Dedifferentiated amniotic fluid mesenchymal stem cell (primary cell): ENCODE results near the gene KRT84.

Source experiments
- DNase-seq: peaks from one replicate; pipeline ENCODE4 v3.0.0-alpha.2; 2016; ENCODE audit errors: extremely low spot score

The KRT84 gene

DNA sequence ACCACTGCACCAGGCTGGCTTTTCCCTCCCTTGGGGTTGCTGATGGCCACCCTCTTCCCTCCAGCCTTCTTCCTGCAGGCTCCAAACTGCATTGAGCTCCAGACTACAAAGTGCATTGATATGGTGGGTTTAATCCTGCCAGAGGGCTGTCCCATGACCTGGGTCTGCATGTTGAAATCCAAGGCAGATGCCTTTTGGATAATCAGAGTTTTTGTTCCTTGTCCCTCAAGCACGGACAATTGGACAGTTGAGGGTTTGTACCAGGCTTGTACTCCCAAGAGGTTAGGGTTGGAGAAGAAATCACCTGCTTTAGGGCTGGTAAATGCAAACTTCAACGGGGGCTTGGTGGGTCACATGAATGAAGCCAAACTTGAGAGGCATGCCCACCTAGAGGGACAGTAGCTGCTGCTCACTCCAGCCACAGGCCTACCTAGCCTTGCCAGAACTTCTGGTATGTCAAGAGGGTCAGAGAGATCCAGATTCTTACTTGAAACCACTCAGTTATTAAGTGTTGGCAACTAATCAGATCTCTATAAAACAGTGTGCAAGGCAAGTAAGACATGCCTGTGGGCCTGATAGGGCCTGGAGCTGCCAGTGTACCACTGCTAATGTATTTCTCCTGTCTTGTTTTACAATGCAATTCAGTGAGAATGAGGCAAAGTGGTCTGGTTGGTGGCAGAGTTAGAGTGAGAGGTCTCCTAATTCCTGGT is 42.5 kb downstream of the KRT84 start:
- DNase-seq, result no peak

DNA sequence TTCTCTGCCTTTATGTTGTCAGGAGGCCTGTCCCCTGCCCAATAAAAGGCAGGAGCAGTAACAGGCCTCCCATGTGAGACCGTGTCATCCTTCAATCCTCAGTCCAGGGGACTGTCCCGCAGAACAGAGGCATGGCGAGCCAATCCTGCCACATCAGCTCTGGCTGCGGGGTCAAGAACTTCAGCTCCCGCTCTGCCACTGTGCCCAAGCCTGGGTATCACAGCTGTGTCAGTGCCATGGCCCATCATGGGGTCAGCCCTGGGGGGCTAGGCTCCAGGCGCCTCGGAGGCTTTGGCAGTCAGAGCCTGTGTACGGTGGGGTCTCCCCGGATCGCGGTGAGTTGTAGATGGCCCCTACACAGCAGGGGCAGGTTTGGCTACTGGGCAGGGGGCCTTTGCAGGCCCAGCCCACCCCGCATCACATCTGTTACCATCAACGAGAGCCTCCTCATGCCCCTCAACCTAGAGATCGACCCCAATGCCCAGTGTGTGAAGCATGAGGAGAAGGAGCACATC is 44.3 kb downstream of the KRT84 start:
- no peak for DNase-seq

DNA sequence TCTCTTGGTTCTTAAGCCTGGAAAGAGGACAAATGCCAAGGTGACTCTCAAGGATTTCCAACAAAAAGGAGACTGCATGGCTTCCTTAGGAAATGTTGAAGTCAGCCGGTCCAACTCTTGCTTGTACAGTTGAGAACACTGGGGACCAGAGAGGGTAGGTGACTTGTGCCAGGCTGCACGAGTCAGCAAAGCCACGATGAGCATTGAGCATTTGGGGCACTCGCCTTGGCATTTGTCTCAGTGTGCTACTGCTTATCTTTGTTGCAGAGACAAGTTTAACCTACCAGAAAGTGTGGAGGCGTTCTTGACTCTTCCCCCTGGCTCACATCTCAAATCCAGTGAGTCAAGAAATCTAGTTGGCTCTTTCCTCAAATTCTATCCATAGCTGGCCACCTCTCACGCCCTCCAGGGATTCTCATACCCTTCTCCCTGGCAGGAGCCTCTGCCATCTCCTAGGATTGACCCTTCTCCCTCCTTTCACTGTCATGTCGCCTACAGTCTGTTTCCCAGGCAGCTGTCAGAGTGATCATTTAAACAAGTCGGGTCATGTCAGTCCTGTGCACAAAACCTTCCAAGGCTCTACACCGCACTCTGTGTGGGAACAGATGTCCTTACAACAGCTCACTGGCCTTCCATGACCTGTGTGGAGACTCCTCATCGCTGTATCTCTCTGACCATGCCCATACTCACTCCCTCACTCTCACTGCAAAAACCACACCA is 47.1 kb downstream of the KRT84 start:
- DNase-seq, result no peak

DNA sequence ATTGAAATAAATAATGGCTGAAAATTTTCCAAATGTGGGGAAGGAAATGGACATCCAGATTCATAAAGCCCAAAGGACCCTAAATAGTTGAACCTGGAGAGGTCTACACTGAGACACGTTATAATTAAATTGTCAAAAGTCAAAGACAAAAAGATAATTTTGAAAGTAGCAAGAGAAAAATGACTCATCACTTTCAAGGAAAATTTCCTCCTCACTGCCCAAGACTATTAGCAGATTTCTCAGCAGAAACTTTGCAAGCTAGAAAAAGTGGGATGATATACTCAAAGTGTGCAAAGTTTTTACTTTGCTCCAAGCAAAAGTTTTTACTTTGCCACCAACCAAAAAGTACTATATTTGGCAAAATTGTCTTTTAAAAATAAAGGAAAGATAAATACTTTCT is 48.4 kb downstream of the KRT84 start:
- no peak for DNase-seq

DNA sequence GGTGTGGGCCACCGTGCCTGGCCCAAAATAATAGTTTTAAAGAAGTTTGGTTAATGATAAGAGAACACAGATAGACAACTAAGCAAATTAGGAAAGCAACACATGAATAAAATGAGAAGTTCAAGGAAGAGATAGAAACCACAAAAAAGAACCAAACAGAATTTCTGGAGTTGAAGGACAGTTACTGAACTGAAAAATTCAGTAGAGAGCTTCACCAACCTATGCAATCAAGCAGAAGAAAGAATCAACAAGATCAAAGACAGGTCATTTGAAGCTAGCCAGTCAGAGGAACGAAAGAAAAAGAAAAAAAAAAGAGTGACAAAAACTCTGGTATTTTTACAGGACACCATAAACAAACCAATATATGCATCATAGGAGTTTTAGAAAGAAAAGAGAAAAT is 48.8 kb downstream of the KRT84 start:
- DNase-seq, result no peak

DNA sequence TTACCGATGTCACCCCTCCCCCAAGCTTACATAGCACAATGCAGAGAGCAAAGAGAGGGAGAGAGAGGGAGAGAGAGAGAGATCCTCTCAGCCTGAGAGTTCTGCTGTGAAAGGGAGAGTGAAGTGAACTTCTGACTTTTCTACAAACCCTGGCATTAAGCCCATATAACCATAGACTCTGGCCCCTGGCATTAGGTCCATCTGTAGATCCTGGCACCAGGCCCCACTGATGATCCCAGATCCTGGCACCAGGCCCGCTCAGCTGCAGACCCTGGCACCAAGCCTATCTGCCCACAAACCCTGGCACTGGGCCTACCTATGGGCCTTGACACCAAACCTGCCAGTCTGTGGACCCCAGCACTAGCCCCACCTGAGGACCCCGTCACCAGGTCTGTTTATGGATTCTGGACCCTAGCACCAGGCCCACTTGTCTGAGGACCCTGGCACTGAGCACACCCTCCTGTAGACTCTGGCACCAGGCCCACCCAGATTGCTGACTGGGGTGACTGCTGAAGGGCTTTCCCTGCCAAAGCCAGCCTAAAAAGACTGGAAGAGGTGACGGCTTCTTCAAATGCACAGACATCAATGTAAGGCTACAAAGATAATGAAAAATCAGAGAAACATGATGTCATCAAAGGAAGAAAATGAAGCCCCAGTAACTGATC is 49.7 kb downstream of the KRT84 start:
- no peak for DNase-seq

DNA sequence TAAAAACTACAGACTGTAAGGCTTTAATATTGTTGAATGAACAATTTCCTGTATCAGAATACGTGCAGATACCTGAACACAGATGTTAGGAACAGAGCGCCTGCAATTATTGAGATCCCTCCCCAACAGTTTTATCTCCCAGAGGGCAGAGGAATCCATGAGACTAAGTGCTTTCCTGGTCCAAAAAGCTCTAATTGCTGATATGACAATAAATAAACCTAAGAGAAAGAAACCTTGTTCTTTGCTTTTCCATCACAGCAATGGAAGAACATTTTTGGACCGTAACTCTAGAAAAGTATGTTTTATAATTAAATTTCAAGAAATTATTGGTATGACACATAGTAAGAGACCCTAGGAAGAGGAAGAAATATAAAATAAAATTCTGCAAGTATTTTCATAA is 51.3 kb downstream of the KRT84 start:
- no peak for DNase-seq

DNA sequence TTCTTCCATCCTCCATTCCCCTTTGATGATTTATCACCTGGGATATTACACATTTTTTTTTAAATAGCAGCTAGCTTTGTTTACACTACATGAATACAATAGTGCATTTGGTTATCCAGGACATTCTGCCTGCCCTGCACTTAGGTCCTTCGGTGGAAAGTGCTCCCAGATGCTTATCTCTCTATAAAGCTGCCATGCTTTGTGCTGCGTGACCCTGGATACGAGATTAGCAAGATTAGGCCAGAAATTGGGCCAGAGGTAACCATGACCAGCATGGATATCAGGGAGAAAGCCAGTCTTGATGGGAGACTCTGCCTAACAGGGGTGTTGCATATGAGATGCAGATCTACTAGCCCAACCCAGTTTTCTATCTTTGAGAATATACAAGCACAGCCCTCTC is 52.1 kb downstream of the KRT84 start:
- no peak for DNase-seq

DNA sequence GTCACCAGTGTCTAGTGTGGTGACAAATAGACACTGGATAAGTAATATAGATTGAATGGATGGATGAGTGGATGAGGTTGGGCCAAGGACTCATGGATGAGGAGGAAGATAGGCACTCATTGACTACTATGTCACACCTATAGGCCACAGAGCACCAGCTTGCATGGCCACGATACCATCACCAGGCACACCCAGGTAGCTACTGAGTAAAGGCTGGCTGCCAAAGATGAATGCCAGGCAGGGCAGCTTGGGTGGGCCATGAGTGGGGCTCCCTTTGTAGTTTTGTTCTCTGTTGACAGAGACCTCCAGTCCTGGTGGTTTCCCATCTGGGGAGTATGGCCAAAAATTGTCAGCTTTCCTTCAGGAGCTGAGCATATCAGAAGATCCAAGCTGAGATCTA is 53.1 kb downstream of the KRT84 start:
- no peak for DNase-seq

DNA sequence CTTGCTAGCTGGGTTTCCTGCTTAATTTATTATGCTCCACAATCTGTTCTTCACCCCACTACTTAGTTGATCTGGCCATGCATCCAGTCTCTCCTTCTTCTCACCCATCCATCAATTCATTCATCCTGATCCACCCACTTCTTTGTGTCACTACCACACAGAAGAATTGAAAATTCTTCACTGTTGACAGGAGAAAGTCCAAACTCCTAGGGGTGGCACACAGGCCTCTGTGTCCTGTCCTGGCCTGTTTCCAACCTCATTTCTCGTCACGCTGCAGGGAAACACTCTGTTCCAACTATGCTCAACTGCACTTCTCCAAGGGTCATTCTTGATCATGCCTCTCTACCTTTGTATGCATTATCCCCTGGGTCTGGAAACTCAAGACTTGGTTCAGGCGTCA is 53.6 kb downstream of the KRT84 start:
- DNase-seq, result no peak

DNA sequence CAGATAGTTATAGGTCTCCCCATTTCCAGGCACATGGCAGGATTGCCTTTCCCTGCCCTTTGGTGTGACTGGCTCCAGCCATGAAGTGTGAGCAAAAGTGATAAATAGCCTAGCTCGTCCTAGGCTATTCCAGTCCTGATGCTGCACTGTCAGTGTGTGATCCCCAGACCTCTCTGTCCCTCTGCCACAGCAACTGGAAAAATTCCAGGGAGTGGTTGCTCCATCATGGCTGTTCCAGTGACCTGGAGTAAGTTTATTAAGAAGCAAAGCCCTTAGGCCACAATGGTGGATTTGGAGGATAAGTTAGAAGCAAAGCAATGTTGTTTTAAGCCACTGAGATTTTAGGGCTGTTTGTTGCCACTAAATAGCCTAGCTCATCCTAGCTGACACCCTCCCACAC is 54.4 kb downstream of the KRT84 start:
- no peak for DNase-seq

DNA sequence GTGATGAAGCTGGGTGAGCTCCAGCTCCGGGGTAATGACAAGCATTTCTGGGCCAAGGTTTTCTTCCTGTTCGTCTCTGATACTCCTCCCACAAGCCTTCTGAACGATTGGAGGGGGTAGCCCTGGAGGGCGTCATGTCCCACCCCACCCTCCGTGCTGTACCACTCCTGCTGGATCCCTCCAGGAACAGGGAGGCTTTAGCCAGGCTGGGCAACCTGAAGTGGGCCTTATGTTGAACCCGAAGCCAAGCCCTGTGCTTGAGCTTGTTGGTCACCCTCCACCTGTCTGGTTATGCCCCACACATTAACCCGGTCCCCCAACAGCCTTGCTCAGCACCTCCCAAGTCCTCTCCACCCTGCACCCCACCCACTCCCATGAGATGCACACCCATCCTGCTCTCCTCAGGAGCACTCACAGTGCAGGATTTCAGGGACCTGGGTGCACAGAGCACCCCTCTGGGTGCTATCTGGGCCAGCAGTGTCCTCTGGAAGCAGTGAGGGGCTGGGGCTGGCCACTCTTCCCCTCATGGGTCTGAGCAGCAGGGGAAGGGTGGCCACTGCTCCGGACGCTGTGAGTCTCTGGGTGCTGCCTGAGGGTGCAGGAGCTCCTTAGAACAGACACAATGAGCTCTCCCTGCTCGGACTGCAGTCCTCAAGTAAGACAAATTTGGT is 57.5 kb downstream of the KRT84 start:
- DNase-seq, result no peak
